Adipocyte (in vitro differentiated cells): ENCODE data around the gene ZNHIT6.

Experiments used
- DNase-seq: peaks from one replicate; pipeline ENCODE4 v3.0.0-alpha.2; 2015; ENCODE audit warnings: low read depth
- H3K27me3 ChIP-seq: replicated peaks from 2 replicates; pipeline ENCODE4 v1.7.0; 2013; ENCODE audit warnings: mild to moderate bottlenecking, low read length, moderate library complexity; ENCODE audit not compliant: control insufficient read depth, insufficient read depth
- H3K36me3 ChIP-seq: 2 replicates; pipeline ENCODE4 v1.7.0; 2013; ENCODE audit warnings: low read length, mild to moderate bottlenecking, moderate library complexity; ENCODE audit not compliant: control insufficient read depth, insufficient read depth, severe bottlenecking
- H3K4me1 ChIP-seq: 2 replicates; pipeline ENCODE4 v1.7.0; 2013; ENCODE audit warnings: mild to moderate bottlenecking, low read length, moderate library complexity; ENCODE audit not compliant: control insufficient read depth, insufficient read depth
- H3K4me3 ChIP-seq: 2 replicates; pipeline ENCODE4 v1.7.0; 2013; ENCODE audit warnings: mild to moderate bottlenecking, low read length, moderate library complexity
- H3K9ac ChIP-seq: 2 replicates; pipeline ENCODE4 v1.7.0; 2013; ENCODE audit warnings: mild to moderate bottlenecking, low read length, moderate library complexity
- H3K9me3 ChIP-seq: 2 replicates; pipeline ENCODE4 v1.7.0; 2013; ENCODE audit warnings: mild to moderate bottlenecking, low read length, moderate library complexity; ENCODE audit not compliant: control insufficient read depth

The ZNHIT6 gene

DNA sequence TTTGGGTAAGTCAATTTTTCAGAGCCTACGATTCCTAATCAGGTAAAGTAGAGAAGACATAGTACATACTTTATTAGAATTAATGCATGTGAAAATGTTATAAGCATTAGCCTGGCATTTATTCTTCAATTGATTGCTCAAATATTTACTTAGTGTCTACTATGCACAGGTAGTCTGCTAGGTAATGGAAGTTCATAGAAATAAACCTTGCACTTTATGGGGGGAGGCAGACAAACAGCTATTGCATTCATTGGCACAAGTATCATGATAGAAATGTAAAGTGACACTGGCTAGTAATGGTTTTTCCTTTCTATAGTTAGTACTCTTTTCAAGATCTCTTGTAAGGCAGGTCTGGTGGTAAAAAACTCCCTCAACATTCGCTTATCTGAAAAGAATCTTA, 44.9 kb downstream of the ZNHIT6 start:
- Histone ChIP-seq H3K9ac (no peak overlapping the region), H3K4me1 (peaks cover 14% of the 10 kb centered on the region), H3K4me3 (no peak overlapping the region), H3K27me3 (no peaks in the 10 kb centered on the region), H3K36me3 (peaks cover 31% of the 10 kb centered on the region), H3K9me3 (no peaks in the 10 kb centered on the region)
- DNase-seq = no peak

DNA sequence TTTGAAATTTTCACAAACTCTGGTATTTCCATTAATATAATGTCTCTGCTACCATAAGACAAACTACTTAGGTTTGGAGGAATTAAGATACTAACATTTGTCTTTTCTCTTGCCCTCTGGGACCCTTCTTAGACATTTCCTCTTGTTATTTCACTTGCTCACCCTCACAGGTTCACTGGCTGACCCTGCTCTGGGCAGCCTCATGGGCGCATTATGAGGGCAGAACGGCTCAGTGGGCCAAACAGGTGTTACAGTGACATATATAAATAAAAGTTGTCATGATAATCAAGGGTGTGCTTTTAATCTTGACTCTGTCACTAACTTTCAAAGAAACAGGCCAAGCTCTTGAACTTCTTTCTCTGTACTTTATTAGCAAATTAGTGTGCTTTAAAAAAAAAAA, 46.5 kb downstream of the ZNHIT6 start:
- DNase-seq = no peak
- Histone ChIP-seq H3K4me3 (no peak overlapping the region), H3K27me3 (no peaks in the 10 kb centered on the region), H3K36me3 (peaks cover 27% of the 10 kb centered on the region), H3K9ac (no peak overlapping the region), H3K4me1 (peaks cover 19% of the 10 kb centered on the region), H3K9me3 (no peaks in the 10 kb centered on the region)

DNA sequence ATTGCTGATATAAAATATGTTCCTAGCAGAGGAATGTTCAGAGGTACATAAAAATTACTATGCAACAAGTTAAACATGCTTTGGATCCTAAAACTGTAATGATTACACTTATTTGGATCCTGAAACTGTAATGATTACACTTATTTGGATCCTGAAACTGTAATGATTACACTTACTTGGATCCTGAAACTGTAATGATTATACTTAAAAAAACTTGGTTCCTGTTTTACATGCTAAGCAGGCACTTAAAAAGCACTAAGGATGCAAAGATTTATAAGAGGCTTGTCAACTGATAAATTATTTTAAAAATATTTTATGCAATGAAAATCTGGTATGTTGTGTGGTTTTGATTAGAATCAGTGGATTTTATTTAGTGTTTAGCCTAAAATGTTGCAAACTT, 47.7 kb downstream of the ZNHIT6 start:
- Histone ChIP-seq H3K9ac (peak overlapping the region; percentile 13), H3K4me3 (no peak overlapping the region), H3K9me3 (no peaks in the 10 kb centered on the region), H3K4me1 (peaks cover 29% of the 10 kb centered on the region), H3K27me3 (no peaks in the 10 kb centered on the region), H3K36me3 (peaks cover 15% of the 10 kb centered on the region)
- DNase-seq = no peak

DNA sequence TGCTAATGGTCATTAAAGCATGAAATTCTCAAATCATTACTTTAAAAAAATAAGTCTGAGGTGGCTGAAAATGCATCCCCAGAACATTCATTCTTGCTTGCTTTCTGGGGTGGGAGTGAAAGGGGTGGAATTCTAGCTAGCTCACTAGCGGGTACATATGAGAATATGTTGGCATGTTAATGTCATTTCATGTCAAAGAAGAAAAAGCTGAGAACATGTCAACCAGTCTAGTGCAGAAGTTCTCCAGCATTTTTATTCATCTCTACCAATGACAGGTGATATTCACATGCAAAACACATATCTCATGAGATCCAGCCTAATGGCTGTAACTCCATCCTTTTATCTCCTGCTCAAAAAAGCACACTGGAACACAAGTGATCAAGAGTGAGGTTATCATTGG, 49.1 kb downstream of the ZNHIT6 start:
- H3K4me1 ChIP-seq = peaks cover 29% of the 10 kb centered on the region
- no peaks in the 10 kb centered on the region for H3K27me3 ChIP-seq
- peaks cover 15% of the 10 kb centered on the region for H3K36me3 ChIP-seq
- DNase-seq = no peak
- H3K9me3 ChIP-seq = no peaks in the 10 kb centered on the region
- H3K9ac ChIP-seq = no peak overlapping the region
- no peak overlapping the region for H3K4me3 ChIP-seq

DNA sequence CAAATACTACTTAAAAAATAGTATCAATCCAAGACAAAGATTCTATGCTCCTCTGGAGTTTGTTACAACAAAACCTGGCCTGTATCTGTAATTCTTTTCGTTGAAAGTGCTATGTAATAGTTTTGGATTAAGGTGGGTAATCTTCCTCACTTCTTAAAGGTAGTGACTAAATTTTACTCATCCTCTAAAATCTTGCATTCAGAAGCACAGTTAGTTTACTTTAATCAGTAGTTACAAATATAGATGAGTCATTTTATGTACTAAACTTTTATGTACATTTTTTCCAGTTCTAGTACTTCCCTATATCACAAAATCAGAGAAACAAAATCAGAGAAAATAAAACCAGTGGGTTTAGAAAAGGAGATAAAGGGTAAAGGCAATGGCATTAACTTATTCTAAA, 51.3 kb downstream of the ZNHIT6 start:
- Histone ChIP-seq H3K9me3 (no peaks in the 10 kb centered on the region), H3K36me3 (peaks cover 29% of the 10 kb centered on the region), H3K27me3 (no peaks in the 10 kb centered on the region), H3K4me3 (no peak overlapping the region), H3K4me1 (peaks cover 29% of the 10 kb centered on the region), H3K9ac (no peak overlapping the region)
- peak; percentile 12 for DNase-seq

DNA sequence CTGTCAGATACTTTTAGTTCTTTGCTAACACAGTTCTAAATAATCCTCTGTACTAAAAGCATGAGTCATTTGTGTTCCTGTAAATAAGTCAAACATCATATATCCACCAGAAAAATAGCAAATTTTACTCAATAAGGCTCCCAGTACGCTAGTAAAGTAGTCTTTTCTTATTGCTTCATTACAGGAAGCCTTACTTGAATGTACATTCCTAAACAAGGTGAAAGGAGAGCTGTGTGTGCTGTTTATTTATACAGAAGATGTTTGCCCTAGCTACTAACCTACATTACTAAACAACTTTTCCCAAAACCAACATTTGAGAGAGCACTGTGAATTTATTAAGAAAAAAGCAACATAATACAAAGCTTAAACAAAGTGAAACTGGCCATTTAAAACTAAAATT, 52.0 kb downstream of the ZNHIT6 start:
- DNase-seq = peak; percentile 48
- Histone ChIP-seq H3K36me3 (peaks cover 36% of the 10 kb centered on the region), H3K9ac (no peak overlapping the region), H3K4me3 (no peak overlapping the region), H3K4me1 (peaks cover 29% of the 10 kb centered on the region), H3K9me3 (no peaks in the 10 kb centered on the region), H3K27me3 (no peaks in the 10 kb centered on the region)

DNA sequence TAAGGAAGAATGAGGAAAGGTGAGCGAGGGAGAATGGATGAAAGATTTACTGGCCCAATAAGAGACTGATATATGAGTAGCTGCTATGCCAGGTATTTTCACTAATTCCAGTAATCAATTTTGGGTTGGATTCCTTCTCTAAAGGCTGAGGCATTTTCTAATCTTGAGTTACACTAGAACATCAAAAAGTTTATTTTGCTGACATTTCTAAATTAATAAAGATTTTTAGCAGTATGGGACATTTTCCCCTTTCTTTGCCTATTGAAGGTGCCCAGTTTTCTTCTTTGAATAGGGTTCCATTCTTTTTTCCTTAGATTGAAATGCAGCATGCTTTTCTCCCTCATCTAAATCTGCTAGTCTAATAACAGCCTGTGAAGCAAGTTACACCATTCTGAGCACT, 52.9 kb downstream of the ZNHIT6 start:
- Histone ChIP-seq H3K4me3 (no peak overlapping the region), H3K36me3 (peaks cover 38% of the 10 kb centered on the region), H3K4me1 (peaks cover 24% of the 10 kb centered on the region), H3K27me3 (no peaks in the 10 kb centered on the region), H3K9me3 (no peaks in the 10 kb centered on the region), H3K9ac (no peak overlapping the region)
- no peak for DNase-seq

DNA sequence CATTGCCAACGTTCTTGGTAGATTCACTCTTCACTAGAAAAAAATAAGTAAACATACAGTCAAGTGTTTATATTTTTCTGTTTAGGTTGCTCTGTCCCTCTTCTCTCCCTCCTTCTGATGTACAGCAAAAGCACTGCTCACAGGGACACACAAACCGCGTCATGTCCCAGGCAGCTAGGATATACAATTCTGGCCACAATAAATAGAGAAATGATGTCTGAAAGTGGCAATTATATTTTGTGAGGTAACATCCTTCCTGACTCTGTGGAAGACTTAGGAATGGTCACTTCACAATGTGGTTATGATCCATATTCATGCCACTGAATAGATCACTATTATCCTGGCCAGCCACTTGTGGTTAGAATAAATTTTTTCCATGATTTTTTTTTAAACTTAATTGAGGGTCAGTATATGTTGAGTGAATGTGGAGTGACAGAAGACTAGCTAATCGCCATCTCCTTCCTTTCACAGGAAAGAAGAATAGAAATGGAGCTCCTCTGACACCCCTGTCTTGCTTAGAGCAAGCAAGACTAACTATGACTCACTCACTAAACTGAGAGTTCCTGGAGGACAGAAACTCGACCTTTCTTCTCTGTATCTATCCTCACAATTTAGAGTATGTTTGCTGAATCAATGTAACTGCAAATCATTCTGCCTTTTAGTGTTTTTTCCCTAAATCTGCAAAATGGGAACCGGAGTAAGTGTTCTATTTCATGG, 54.0 kb downstream of the ZNHIT6 start:
- Histone ChIP-seq H3K4me1 (peaks cover 15% of the 10 kb centered on the region), H3K27me3 (no peaks in the 10 kb centered on the region), H3K4me3 (no peak overlapping the region), H3K9me3 (no peaks in the 10 kb centered on the region), H3K36me3 (peaks cover 45% of the 10 kb centered on the region), H3K9ac (no peak overlapping the region)
- DNase-seq = peak; percentile 48

DNA sequence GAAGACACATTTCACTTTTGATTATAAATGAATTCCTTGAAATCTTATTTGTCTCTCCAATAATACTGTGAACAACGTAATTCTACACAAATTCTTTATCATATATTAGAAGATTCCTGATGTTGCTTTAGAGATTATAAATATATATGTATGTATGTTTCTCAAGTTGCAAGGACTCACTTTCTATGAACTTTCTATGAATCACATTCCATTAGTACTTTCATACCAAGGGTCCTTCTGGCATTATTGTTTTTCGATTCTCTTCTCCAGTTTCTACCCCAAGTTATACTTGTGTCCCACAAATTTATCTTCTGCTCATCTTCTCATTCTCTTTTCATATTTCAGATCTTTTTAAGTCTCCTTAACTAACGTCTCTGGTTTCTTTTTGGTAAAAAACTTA, 55.9 kb downstream of the ZNHIT6 start:
- Histone ChIP-seq H3K36me3 (peaks cover 46% of the 10 kb centered on the region), H3K9ac (no peak overlapping the region), H3K27me3 (no peaks in the 10 kb centered on the region), H3K4me1 (peaks cover 15% of the 10 kb centered on the region), H3K4me3 (no peak overlapping the region), H3K9me3 (peaks cover 9% of the 10 kb centered on the region)
- no peak for DNase-seq

DNA sequence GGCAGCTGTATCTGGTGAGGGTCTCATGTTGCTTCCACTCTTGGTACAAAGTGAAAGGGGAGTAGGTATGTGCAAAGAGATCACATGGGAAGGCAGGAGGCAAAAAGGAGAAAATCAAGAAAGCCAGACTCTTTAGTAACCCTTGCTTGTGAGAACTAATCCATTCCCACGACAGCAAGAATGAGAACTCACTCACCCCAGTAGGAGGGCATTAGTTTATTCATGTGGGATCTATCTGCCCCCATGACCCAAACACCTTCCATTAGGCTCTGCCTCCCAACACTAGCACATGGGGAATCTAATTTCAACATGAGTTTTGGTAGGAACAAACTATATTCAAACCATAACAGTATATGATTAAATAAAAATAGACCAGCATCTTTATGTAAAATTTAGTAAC, 57.6 kb downstream of the ZNHIT6 start:
- Histone ChIP-seq H3K27me3 (no peaks in the 10 kb centered on the region), H3K4me1 (no peaks in the 10 kb centered on the region), H3K9me3 (peaks cover 9% of the 10 kb centered on the region), H3K9ac (no peak overlapping the region), H3K36me3 (peaks cover 45% of the 10 kb centered on the region), H3K4me3 (no peak overlapping the region)
- DNase-seq = no peak

DNA sequence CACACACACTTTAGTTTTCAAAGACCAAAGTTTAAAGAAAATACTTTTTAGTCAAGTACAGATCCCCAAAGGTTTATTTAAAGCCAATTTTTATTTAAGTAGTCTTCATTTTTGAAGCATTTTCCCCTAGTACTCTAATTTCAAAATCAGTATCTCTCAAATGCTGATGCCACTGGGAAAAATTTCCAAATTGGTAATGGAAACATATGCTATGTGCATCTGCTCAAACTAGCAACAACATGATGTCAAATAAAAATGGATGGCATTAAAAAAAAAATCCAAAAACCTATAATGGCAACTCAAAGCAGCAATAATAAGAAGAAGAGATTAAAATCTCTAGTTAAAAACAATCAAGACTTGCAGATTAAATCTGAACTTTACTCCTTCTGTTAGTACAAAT, 58.6 kb downstream of the ZNHIT6 start:
- peaks cover 44% of the 10 kb centered on the region for H3K36me3 ChIP-seq
- DNase-seq = no peak
- no peaks in the 10 kb centered on the region for H3K4me1 ChIP-seq
- H3K9me3 ChIP-seq = peaks cover 9% of the 10 kb centered on the region
- H3K9ac ChIP-seq = no peak overlapping the region
- H3K27me3 ChIP-seq = no peaks in the 10 kb centered on the region
- H3K4me3 ChIP-seq = no peak overlapping the region
